CD4-positive, alpha-beta T cell treated with Interleukin-1 beta for 1 hour (primary cell): Measurements from ENCODE around the gene KISS1R.
"Not testable (repeated sequence)": the region's sequence is repeated elsewhere in the genome, so short reads cannot be mapped to it uniquely, and the experiment has no call there.

Experiments
- DNase-seq, 2 donors: peaks; one replicate each; pipeline ENCODE4 v3.0.0-alpha.2; 2020 to 2022

KISS1R gene

DNA sequence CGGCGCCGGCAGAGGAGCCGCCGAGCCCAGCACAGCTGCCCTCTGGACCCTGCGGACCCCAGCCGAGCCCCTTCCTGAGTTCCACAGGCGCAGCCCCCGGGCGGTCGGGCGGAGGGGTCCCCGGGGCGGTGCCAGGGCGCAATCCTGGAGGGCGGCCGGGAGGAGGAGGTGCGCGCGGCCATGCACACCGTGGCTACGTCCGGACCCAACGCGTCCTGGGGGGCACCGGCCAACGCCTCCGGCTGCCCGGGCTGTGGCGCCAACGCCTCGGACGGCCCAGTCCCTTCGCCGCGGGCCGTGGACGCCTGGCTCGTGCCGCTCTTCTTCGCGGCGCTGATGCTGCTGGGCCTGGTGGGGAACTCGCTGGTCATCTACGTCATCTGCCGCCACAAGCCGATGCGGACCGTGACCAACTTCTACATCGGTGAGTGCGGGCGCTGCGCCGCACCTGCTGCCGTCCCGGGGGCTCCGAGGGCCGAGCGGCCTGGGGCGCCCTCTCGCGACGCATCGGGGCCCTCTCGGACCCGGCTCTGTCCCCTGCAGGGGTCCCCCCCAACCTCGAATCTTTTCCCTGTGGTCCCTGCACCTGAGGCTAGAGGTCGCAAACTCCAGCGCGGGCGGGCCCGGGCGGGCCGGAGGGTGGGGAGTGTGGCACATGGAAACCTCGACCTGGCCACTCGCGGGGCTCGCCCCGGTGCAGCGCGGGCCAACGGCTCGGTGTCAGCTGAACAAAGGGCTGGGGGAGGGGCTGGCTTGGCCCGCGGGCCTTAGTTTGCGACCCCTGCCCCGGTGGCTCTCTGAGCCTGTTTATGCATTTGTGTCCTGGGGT lies at the start of gene KISS1R:
Gene KISS1R, plus strand, starts transcription at position 11 of the 829 bp plus-strand sequence. Its CDS starts 170 bp downstream, at position 181.
- peak; percentile 58 to 82 for DNase-seq

GRCh38 chr19:867855-868457 lies 49.2 kb upstream of the KISS1R start:
- DNase-seq = no peak

DNA sequence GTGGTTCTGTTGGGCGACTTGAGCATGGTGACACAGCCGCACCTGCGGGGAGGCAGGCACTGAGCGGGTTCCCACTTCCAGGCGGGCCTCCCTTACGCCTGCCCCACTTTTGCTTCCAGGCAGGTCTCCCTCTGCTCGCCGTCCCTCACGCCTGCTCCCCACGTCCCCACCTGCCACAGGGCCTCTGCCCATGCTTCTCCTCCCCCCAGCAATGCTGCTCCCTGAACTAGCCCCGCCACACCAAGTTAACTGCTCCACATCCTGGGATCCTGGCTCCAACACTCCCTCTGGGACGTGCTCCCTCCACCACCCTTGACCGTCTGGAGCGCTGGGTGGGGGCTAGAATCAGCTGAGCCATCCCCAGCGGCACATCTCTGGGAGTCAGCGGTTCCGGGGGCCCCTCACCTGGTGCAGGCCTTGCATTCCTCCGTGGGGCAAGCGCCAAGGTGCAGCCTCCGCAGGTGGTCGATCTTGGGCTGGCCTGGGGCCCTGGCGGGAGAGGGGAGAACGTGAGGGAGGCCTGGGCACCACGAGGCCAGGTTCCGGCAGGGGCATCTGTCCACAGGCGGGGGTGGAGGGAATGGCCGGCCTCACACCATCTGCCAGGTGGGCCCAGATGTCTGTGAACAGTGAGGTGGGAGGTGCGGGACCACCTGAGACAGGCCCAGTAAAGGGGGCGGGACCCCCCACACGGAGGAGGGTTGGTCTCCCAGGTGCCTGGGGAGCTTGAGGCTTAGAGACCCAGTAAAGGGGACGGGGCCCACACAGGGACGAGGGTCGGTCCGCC lies 48.5 kb upstream of the KISS1R start:
- no peak for DNase-seq

- no peak for DNase-seq
These were observed 47.6 kb upstream of the KISS1R start for GRCh38 chr19:869245-870177.

GRCh38 chr19:870314-870713 lies 46.8 kb upstream of the KISS1R start:
- no peak for DNase-seq

DNA sequence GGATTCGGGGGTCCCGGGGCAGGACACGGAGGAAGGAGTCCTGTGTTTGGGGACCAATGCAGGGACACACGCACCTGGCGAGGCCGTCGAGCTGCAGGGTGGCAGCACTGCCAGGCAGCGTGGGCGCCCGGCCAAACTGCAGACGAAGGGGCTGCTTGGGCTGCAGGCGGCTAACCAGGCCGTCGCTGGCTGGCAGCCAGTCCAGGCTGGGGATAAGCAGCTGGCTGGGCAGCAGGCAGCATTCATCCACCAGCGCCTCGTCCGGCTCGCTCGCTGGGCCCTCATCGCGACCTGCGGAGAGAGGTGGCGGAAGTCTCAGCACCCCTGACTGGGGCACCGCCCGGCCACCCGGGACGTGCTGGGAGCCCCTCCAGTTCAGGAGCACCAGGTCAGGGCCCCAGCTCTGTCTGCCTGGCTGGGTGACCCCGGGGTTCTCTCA lies 46.2 kb upstream of the KISS1R start:
- DNase-seq = no peak

DNA sequence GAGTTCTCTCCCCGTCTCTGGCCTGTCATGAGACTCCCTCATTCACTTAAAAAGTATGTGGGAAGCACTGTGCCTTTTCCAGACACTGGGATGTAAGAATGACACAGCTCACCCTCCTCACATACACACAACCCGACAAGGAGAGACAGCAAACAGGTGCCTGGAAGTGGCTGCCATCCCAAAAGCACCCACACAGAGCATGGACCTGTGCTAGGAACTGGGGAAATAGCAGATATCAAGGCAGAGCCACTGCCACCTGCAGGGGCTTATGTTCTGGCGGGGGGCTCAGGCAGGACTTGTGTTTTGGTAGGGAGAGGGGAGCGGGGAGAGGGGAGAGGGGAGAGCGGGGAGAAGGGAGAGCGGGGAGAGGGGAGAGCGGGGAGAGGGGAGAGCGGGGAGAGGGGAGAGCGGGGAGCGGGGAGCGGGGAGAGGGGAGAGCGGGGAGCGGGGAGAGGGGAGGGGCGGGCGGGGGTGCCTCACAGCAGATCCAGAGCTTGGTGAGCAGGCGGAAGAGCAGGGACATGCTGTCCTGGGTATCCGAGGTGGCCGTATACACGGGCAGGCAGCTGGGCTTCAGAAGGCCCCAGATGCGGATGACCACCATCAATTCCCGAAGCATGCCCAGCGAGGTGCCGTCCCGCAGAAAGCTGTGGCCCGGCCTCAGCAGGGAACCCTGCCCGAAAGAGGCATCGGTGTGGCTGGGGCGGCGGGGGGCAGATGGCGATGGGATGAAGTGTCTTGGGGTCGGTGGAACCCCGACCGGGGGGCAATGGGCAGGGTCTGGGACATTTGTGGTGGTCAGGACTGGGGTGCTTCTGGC lies 45.5 kb upstream of the KISS1R start:
- DNase-seq = no peak

DNA sequence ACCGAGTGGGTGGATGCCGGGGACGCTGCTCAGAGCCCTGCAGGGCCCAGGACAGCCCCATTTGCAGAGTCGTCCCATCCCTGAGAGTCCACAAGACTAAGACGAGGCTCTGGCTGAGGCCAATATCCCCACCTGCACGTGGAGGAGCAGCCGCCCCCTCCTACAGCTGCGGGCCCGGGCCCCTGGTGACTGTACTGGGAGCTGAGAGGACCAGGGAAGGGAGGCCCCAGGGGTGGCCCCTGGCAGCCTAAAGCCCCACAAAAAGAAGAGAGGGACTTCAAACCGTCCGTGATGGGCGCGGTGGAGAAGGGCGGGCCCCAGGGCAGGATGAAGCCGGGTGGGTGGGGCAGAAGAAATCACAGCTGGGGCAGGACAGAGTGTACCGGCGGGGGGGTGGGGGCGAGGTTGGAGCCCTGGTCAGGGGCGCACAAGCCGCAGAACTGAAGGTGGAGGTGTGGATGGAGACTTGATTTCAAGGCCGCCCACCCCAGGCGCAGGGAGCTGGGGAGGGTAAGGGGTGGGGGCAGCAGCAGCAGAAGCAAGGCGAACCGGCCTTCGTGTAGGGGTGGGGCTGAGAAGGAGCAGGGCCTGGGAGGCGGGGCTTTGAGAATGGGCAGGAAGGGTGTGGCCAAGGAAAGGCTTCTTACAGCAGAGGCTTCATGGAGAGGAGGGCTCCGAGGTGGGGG lies 44.7 kb upstream of the KISS1R start:
- peak; percentile 88 to 91 for DNase-seq

GRCh38 chr19:873084-873483 lies 44.0 kb upstream of the KISS1R start:
- DNase-seq = peak; percentile 88 to 90

- no peak for DNase-seq
These were observed 43.5 kb upstream of the KISS1R start for GRCh38 chr19:873561-874041.

DNA sequence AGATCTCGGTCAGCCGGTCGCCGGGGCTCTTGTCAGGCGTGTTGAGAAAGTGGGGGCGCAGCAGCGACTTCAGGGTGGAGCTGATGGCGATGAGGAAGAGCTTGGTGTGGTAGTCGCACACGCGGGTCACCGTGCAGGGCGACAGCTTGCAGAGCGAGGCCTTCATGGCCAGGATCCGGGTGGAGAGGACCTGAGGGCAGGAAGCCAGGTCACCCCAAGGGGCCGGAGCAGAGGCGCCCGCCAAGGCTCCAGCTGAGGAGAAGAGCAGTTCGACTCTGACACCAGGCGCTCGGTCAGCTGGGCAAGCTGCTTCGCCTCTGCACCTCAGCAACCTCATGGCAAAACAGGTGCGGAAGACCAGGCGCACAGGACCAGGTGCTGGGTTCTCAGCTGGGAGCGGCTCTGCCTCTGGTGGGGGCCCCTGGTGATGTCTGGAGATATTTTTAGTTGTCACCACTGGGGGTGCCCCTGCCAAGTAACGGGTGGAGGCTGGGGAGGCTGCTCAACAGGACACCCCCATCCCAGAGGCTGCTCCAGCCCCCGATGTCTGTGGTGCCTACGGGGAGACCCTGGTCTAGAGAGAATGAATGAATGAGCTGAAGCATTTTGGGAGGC lies 41.8 kb upstream of the KISS1R start:
- DNase-seq = no peak

DNA sequence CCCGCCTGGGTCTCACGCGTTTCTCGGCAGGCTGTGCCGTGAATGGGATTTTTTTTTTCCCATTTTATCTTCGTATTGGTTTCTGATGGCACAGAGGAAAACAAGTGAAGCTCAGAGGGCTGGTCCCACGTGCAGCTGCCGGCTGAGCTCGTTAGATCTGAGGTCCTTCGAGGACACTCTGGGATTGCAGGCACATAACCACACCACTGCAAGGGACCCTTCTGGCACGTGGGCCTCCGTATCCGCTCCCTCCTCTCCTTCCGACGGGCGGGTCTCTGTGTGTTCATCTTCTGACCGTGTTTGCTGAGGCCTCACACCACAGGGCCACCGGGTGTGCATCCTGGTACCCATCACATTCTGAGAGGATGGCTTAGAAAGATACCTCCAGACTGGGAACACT lies 41.0 kb upstream of the KISS1R start:
- DNase-seq = no peak

GRCh38 chr19:876780-877314 lies 40.3 kb upstream of the KISS1R start:
- DNase-seq = no peak

- DNase-seq = not testable (repeated sequence)
These were observed 39.0 kb upstream of the KISS1R start for GRCh38 chr19:877992-878660.

DNA sequence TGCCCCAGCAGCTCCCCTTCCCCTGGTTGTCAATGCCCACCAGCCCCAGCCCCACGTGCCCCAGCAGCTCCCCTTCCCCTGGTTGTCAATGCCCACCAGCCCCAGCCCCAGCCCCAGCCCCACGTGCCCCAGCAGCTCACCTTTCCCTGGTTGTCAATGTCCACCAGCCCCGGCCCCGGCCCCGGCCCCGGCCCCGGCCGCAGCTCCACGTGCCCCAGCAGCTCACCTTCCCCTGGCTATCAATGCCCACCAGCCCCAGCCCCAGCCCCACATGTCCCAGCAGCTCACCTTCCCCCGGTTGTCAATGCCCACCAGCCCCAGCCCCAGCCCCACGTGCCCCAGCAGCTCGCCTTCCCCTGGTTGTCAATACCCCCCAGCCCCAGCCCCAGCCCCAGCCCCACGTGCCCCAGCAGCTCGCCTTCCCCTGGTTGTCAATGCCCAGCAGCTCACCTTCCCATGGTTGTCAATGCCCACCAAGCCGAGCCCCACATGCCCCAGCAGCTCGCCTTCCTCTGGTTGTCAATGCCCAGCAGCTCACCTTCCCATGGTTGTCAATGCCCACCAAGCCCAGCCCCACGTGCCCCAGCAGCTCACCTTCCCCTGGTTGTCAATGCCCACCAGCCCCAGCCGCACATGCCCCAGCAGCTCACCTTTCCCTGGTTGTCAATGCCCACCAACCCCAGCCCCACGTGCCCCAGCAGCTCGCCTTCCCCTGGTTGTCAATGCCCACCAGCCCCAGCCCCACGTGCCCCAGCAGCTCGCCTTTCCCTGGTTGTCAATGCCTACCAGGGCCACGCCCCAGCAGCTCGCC lies 38.2 kb upstream of the KISS1R start:
- not testable (repeated sequence) for DNase-seq

DNA sequence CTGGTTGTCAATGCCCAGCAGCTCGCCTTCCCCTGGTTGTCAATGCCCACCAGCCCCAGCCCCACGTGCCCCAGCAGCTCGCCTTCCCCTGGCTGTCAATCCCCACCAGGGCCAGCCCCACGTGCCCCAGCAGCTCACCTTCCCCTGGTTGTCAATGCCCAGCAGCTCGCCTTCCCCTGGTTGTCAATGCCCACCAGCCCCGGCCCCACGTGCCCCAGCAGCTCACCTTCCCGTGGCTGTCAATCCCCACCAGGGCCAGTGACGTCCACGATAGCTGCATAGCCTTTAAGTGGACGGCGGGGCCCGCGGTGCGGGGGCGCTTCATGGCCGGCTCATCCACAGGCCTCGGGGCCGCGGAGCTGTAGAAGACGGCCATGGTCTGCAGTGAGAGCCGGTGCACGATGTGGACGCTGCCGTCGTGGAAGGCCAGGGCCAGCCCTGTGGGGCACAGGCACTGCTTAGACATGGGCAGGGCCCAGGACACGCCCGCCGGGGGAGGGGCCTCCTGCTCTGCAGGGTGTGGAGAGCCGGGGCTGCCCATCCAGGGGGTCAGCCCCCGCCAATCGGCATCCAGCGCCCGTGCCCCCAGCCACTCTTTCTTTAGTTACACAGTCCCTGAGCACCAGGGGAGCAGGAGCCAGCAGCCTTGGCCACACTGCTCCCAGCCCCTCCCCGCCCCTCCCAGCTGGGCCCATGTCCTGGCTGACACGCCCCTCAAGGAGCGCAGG lies 37.3 kb upstream of the KISS1R start:
- no peak for DNase-seq

GRCh38 chr19:881385-882071 lies 35.6 kb upstream of the KISS1R start:
- no peak for DNase-seq
